HG02642 (cell line): ENCODE results near the gene LRP1.
"Not testable (repeated sequence)": the region's sequence is repeated elsewhere in the genome, so short reads cannot be mapped to it uniquely, and the experiment has no call there.

ENCODE experiments used
- ATAC-seq: cut with Tn5 transposase; IDR thresholded peaks from one replicate; pipeline ENCODE4 v1.9.1; 2021; ENCODE audit warnings: mild to moderate bottlenecking; ENCODE audit not compliant: unreplicated experiment, poor library complexity

Gene LRP1

DNA sequence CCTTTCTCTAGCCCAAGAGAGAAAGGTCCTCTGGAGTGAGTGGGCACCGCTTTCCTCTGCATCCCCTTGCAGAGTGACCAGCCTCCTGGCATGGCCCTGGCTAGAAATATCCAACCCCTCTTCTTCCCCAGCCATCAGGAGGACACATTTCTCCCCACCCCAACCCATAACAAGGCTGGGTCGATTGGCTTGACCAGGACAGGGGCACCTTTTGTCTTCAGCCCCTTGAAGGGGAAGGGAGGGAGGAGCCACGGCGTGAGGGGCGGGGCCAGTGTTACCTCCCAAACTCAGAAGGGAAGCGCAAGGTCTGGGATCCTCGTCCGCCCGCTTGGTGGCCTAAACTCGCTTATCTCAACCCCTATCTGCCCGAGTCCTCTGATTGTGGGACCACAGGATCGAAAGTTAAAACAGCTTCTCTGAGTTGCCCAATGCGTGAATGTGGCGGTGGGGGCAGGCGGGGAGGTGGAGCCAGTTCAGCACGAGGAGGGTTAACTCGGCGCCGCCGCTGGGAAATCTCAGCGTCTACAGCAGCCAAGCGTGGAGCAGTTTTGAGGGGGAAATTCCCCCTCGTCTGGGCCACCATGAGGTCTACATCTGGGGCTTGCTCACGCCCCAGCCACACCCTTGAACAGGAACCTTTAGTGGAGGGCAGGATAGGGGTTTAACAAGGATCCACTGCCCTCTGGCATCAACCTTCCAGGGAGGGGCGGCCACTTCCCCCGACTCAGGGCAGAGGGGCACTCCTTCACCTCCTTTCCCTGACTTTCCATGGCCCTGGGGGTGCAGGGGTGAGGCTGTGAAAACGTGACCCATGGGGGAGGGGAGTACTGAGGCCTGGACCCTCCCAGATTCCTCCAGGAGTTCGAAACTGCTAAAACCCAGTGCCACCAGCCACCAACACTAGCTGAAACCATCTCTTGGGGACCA is 17.9 kb upstream of the LRP1 start:
- peak; percentile 58 for ATAC-seq

DNA sequence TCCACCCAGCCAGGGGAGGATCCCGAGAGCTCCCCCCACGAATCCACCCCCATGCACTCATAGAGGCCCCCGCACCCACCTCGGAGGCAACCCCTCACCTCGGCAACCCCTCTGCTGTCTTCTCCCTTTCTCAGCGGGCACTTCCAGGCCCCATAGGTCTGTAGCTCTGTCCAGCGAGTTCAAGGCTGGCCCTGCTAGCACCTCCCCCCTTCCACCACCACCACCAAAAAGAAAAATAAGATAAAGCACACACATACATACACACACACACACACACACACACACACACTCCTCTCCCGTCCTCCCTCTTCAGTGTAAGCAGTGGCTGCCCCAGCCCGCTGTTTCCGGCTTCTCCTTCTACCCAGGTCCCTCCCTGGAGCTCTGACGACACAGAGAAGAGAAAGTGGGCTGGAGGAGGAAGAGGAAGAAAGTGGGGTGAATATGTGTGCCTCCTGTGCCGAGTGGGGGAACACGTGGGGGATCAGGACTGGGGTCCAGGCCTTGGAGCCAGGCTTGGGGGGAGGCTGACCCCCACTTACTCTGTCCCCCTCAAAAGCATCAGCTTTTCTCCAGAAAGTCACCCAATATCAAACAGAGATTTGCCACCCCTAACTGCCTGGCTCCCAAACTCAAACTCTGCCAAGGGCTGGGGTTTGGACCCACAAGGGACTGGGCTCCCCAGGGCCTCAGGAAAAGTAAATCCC is 17.1 kb upstream of the LRP1 start, which contains the start of gene STAT6:
Gene STAT6, minus strand, starts transcription at position 332 of the 704 bp plus-strand sequence. CDS start 3,084 bp downstream, outside the sequence.
- ATAC-seq = peak; percentile 61

DNA sequence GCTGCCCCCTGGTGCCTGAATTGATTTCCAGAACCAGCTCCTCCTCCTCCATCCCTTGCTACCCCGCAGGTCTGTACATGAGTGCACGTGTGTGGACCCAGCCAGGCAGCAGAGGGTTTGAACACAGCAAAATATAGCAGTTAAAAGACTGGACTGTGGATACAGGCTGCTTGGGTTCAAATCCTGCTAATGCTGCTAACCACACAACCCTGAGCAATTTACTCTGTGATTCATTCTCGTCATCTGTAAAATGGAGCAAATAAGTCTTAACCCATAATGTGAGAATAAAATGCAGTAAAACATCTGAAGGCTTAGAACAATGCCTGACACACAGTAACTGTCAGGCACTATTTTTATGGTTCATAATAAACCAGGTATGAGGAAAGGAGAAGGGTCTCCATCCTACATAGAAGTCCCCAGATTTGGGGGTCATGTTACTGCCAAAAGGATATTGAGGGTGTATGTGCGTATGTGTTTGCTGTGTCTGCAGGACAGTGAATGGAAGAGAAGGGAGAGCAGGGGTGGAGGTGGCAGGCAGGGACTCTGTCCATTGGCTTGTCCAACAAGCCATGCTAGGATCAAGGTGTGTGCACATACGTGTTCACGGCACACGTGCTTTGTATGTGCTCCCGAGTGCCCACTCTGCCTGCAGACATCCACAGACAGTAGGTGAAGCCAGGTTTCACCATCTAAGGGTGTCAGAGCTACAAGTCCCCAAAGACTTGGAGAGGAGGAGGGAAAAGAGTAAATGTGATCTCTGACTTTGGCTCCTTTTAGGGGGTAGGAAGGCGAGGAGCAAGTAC is 15.6 kb upstream of the LRP1 start:
- ATAC-seq = no peak

DNA sequence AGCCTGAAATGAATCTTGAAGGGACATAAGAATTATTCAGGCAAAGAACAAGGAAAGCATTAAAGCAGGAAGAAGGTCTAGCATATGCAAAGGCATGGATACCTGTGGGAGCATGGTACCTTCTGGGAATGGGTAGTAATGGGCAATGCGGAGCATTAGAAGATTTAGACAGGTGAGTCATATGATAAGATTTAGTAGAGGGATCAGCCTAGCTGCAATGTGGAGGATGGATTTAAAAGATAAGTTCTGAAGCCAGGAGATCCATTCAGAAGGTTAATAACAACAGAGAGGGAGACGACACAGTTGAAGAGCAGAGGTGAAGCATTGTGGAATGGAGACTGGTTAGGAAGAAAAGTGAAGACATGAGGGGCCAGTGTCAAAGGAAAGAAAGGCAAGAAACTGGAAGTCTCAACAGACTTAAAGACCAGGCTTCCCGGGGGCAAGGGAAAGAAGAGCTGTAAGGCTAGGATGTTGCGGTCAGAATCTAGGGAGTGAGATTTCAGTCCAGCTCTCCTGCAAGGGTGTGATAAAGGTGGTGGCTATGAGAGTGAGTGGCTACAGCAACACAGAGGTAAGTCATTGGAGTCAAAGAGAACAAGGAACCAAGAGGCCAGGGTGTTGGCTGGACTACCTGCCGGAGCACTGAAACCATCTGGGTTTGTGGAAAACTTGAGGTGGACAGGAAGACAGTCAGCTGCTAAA is 11.6 kb upstream of the LRP1 start:
- no peak for ATAC-seq

DNA sequence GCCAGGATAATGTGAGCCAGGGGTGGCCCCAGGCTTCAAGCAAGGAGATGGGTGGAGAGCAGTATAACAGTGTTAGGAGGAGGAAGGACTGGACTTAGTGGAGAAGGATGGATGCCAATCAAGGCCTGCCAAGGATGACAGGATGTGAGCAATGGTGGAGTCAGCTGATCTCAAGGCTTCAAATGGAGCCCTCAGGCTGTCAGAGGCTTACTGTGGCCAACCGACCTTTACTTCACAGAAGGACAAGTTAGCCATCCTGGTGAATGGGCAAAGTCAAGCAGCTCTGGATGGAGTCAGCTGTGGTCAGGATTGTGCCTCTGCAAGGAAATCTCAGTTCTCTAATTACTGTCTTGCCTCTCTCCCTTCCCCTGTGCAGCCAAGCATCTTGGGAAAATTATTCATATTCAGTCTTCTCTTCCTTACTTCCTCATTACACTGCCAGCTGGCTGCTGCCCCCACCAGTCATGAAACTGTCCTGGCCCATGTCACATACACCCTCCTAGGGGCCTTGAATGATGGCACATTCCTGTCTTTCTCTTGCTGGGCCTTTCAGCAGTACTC is 9.5 kb upstream of the LRP1 start:
- no peak for ATAC-seq

DNA sequence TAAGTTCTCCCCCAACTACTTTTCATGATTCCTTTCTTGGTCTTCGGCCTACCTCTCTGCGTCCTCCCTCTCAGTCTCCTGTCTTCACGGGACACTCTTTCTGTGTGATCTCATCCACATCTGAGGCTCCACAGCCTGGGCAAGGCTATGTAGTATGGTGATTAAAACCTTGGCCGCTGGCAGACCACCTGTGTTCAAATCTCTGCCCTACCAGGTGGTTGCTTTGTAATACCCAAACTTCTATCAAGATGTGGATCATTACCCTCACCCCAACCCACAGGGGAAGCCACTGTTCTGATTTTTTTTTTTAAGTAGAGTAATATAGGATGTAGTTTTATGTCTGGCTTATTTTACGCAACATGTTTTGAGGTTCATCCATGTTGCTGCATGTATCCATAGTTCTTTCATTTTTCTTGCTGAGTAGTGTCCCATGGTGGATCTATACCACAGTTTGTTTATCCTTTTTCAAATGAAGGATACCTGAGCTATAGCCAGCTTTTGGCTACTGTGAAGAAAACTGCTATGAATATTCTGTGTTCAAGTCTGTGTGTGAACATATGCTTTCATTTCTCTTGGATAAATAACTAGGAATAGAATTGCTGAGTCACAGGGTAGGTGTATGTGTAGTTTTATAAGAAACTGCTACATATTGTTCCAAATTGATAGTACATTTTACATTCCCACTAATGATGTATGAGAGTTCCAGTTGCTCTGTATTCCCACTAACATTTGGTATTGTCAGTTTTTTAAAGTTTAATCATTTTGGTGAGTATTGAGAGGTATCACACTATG is 8.8 kb upstream of the LRP1 start:
- no peak for ATAC-seq

DNA sequence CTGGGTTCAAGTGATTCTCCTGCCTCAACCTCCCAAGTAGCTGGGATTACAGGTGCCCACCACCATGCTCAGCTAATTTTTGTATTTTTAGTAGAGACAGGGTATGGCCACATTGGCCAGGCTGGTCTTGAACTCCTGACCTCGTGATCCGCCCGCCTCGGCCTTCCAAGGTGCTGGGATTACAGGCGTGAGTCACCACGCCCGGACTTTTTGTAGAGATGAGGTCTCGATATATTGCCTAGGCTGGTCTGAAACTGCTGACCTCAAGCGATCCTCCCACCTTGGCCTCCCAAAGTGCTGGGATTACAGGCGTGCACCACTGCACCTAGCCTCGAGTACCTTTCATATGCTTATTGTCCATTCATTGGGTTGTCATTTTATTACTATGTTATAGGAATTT is 7.6 kb upstream of the LRP1 start:
- ATAC-seq = not testable (repeated sequence)

DNA sequence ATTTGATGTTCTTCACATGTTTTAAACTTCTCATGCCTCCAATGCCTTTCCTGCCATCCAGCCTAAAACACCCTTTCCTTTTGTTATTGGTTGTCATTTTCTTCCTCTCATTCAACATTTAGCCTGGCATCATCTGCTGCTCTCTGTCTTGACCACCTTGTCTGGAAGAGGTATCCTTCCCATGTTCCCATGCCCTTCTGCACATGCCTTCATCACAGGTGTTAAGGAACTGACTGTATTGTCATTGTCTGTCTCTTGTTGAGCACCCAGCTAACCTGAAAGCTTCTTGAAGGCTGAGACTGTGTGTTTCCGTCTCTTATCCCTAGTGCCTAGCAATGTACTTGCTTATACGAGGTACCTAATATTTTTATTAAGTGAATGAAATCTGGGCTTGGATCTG is 4.5 kb upstream of the LRP1 start:
- no peak for ATAC-seq

DNA sequence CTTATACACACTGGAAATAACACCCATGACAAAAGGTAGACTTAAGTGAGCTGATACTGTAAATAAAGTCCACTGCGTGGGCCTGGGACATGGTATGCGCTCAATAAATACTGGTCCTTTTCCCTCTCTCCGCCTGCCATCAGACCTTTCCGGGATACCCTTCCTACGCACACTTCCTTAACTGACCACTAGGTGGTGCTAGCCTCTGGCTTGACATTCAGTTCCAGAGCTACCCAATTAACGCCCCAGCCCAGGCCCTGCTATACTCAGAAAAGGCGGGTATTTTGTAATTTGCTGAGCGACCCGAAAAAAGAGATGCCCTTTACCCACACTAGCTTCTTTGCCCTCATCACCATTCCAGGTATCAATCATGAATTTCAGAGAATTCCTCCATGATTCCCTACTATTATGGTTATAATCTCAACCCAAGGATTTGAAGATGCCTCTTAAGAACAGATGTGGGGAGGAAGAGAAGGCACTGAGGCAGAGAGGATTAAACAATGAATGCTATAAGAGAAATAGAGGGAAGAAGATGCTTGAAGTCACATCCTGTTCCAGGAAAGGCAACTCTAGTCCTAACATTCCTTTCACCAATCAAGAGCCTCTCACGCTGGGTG is 3.9 kb upstream of the LRP1 start:
- no peak for ATAC-seq

DNA sequence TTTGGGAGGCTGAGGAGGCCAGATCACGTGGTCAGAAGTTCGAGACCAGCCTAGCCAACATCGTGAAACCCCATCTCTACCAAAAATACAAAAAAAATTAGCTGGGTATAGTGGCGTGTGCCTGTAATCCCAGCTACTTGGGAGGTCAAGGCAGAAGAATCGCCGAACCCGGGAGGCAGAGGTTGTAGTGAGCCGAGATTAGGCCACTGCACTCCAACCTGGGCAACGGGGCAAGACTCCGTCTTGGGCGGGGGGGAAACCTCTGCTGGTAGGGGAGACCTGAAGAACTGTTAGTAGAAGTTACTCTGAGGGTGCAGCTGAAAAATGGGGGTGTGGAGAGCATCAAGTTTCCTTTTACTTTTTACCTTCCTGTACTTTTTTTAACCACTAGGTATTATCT is 2.2 kb upstream of the LRP1 start:
- ATAC-seq = no peak

DNA sequence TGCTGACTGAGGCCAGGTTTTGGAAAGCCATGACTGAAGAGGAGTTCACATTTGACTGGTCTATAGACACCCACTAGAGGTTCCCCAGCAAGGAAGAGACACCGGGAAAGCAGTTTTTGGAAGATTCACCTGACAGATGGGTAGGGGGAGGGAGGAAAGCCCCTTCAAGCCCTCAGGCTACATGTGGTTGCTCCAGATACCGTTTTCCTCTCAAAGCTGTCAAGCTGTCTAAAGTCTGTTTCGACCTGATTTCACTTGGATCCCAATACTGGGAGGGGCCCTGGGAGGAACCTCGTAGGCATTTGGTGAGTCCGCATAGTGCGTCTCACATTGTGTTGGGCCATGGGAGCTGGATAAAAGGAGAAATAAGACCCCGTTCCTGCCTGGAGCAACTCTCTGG is 1.7 kb upstream of the LRP1 start:
- ATAC-seq = no peak

DNA sequence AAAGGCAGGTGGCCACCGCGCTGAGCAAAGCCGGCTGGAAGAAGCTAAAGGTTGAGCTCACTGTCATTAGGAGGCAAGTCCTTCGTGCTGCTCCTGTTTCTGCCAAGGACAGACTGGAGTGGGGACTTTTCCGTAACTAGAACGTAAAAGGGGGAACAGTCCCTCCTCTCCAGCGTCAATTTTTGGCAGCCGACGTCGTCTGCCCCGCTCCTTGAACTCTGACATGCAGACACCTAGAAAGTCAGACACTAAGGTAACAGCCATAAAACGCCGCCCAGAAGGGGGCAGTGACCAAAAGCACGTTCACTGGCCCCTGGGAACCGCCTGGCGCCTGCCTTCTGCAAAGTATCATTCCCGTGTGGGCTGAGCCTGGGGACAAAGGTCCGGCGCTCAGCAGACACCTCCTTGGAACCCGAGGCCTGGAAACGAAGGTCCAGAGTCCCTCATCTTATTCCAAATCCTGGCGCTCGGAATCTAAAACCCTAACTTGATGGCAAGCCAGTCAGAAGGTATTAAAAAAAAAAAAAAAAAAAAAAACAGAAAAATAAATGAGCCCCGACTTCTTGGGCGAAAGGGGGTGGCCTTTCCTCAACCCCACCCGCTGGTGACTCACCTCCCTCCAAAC is 1.1 kb upstream of the LRP1 start:
- ATAC-seq = peak; percentile 37

DNA sequence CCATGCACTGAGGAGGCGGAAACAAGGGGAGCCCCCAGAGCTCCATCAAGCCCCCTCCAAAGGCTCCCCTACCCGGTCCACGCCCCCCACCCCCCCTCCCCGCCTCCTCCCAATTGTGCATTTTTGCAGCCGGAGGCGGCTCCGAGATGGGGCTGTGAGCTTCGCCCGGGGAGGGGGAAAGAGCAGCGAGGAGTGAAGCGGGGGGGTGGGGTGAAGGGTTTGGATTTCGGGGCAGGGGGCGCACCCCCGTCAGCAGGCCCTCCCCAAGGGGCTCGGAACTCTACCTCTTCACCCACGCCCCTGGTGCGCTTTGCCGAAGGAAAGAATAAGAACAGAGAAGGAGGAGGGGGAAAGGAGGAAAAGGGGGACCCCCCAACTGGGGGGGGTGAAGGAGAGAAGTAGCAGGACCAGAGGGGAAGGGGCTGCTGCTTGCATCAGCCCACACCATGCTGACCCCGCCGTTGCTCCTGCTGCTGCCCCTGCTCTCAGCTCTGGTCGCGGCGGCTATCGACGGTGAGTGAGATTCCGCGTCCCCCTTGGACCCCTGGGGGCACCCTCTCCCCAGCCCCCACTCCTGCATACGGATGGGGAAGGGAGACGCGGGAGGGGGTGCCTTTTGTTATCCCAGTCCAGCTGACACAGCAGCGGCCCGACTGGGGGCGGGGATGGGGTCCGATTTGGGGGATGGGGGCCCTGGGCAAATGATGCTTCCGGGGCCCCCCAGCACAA is 400 bp downstream of the LRP1 start:
- ATAC-seq = no peak

DNA sequence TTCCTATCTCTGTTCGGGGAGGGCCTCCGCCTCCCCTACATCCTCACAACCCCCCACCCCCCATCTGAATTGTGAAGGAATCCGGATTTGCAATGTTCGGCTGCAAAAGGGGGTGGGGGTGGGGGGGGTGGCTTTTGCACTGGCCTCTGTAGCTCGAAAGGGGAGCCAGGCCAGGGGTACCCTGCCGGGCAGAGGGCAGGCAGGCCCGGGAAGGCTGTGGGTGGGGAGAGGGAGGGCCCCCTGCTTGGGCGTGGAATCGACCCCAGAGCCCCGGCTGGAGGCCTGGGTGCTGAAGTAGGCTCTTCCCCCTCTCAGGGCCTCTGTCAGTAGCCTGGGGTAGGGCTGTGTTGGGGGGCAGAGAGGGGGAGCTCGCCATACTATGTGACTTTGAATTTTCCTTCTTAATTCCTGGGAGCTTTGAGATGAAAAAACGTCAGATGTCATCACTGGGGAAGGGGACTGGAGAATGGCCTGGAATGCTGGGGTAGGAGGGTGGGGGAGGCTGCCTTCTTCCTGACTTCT is 1.1 kb downstream of the LRP1 start:
- ATAC-seq = no peak

DNA sequence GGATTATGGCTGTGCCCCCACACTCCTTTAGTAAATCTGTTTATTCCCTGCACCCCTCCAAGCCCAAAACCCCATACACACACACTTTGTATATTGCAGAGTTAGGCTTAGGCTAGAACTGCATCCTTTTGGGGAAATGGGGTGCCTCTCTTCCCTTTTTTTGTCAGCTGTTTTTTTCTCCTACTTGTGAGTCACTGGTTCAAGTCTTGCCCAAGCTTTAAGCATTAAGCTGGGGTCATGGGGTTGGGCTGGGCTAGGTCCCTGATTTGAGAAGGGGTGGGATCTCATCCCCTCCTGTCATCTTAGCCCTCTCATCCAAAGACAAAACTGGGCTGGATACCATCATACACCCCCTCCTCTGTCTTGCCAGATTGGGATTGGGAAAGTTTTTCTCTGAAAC is 1.6 kb downstream of the LRP1 start:
- ATAC-seq = no peak

DNA sequence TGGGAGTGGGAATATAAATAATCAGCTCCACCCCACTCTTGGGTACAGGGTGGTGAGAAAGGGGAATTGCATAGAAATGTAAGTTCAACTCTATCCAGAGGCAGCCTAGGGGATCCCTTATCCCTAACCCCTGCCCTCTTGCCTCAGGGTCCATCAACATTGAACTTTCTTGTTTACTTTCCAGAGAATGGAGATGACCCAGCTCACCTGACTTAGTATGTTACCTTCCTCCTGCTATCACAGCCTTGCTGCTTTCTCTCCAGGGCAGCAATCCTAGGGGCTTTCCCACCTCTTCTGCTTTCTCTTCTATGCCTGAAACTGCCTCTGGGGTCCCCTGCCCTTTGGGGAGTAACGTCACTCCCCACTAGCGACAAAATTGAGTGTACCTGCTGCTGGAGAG is 2.7 kb downstream of the LRP1 start:
- ATAC-seq = no peak
